Muscle of leg (tissue), 11 donors: ENCODE measurements around the gene MED25. TPM values are rescaled to one million over a fixed set of nuclear protein-coding genes. Genes with fewer than 3 reads are reported as not detected.
A peak's percentile ranks its signal among the peaks of the same experiment; 100 is the strongest.

ENCODE experiments used
- DNase-seq: peaks from one replicate; pipeline ENCODE4 v3.0.0; 2013
- H3K27ac ChIP-seq: one replicate; pipeline ENCODE4 v1.5.1; 2013; ENCODE audit warnings: mild to moderate bottlenecking, low read length, control low read depth
- H3K27me3 ChIP-seq: one replicate; pipeline ENCODE4 v1.6.1; 2013; ENCODE audit warnings: low read length; ENCODE audit not compliant: control insufficient read depth, insufficient read depth
- H3K36me3 ChIP-seq: one replicate; pipeline ENCODE4 v1.6.1; 2013; ENCODE audit warnings: low read length; ENCODE audit not compliant: control insufficient read depth, insufficient read depth
- H3K4me1 ChIP-seq: one replicate; pipeline ENCODE4 v1.6.1; 2013; ENCODE audit warnings: low read length; ENCODE audit not compliant: control insufficient read depth, insufficient read depth
- H3K4me3 ChIP-seq: one replicate; pipeline ENCODE4 v1.5.1; 2013; ENCODE audit warnings: low read length, control low read depth
- H3K9me3 ChIP-seq: replicated peaks from 2 replicates; pipeline ENCODE4 v1.6.1; 2013; ENCODE audit warnings: low read depth, low read length; ENCODE audit not compliant: control insufficient read depth
- WGBS: methylation state at CpG from one replicate; pipeline ENCODE4 v1.1.5; 2013; ENCODE audit warnings: missing lambda C conversion rate; ENCODE audit not compliant: insufficient coverage; 5-methylcytosine and 5-hydroxymethylcytosine counted together
- polyA plus RNA-seq, 8 donors: library from polyadenylated mRNA; unstranded; fragments of 120-200 nt; gene quantifications; one replicate each; pipeline versions ENCODE4 v1.2.1 to v1.2.3, GENCODE V29; 2013; ENCODE audit warnings: inconsistent platforms in 1 of 8, low replicate concordance in 1 of 8; ENCODE audit not compliant: insufficient read length in 8 of 8, insufficient read depth in 1 of 8
- total RNA-seq: library from RNA; stranded (reverse); fragments of 120-200 nt; gene quantifications from one replicate; pipeline ENCODE4 v1.2.4, GENCODE V29; 2013

MED25 gene
- total and polyA plus RNA-seq, 9 donors: 9.6 to 41.0 (median 34.0) TPM

DNA sequence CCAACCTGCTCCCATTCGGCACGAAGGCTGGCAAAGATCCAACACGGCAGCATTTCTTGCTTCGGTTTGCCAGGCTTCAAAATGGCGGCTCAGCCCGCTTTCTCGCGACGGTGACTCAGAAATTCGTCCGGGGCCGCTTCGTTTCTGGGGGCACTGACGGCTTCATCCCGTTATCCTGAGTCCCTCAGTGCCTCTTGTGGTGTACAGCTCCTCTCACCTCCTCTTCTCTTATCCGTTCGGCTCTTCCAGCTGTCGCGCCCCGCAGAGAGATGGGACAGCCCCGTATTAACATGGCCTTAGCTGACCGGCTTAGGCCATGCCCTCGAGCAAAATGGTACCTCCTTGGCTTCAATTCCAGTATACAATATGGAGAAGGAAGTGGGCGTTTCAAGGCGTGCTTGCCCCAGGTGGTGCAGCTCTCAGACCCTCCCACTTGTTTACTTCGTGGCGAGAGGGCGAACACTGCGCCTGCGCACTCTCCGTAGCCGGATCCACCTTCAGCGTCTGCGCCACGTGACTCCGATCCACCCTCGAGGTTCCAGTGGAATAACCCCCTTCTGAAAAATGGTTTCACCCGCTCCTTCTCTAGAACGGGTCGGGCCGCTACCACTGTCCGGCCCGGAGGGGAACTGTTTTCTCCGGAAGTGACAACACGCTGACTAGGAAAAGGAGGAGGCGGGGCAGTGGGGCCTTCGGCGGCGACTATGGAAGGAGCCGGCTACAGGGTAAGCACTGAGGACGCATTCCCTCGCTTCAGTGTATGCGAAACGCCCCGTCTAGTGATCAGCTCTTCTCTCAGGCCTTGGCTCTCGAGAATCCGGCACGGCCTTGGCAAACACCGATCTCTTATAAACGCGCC is 59.2 kb downstream of the MED25 start, which contains the start of the genes AKT1S1 and TBC1D17:
Gene AKT1S1, minus strand, starts transcription at position 336 of the 859 bp plus-strand sequence. CDS start 4,060 bp downstream, outside the sequence.
Gene TBC1D17, plus strand, starts transcription at position 683 of the 859 bp plus-strand sequence. Its CDS starts 22 bp downstream, at position 705.
- no peaks in the 10 kb centered on the region for H3K27me3 ChIP-seq
- WGBS: 0% methylated on average over 51 of the region's 61 CpGs

DNA sequence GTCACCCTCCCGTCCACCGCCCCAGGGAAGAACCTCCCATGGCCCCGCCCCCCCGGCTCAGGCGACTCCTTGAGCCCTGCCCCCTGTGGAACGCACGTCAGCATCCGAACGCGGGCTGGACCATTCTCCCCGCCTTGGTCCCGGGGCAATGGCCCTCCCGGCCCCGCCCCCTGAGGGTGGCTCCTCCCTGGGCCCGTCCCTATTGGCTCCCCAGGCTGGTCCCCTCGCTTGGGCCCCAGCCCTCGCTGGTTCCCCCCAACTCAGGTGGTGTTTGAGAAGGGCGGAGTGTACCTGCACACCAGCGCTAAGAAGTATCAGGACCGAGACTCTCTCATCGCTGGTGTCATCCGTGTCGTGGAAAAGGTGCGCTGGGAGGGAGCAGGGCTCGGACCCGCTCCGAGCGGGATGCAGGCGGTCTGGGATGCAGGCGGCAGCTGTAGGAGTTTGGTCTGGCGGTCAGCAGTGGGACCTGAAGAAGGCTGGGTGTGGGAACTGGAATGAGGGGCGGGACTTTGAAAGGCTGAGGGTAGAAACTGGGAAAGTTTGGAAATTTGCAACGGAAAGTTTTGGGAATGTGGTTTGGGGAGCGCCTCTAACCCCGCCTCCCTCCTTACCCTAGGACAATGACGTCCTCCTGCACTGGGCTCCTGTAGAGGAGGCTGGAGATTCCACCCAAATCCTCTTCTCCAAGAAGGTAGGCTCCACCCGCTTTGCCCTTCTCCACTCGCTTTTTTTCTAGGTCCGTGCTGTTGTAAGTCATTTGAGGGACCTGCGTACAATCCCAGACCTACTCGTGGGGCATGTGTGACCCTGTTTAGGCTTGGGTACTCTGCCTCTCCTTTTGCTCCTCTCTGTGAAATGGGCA is 60.0 kb downstream of the MED25 start:
- 2% methylated on average over 34 of the region's 41 CpGs for WGBS
- H3K4me1 ChIP-seq: peaks cover 24% of the 10 kb centered on the region
- DNase-seq: peak; percentile 99
- H3K36me3 ChIP-seq: peaks cover 55% of the 10 kb centered on the region
- peak overlapping the region; percentile 99 for H3K27ac ChIP-seq
- H3K4me3 ChIP-seq: peak overlapping the region; percentile 87
- no peaks in the 10 kb centered on the region for H3K27me3 ChIP-seq
- H3K9me3 ChIP-seq: no peaks in the 10 kb centered on the region

More for the DNA sequence above, 59.2 kb downstream of the MED25 start, which contains the start of the genes AKT1S1 and TBC1D17:
- Histone ChIP-seq H3K27ac (peak within 1 kb of the TSS; percentile 99), H3K4me1 (peaks cover 24% of the 10 kb centered on the region), H3K4me3 (peak within 1 kb of the TSS; percentile 87), H3K9me3 (no peaks in the 10 kb centered on the region), H3K36me3 (peaks cover 46% of the 10 kb centered on the region)
- DNase-seq: peak; percentile 100

DNA sequence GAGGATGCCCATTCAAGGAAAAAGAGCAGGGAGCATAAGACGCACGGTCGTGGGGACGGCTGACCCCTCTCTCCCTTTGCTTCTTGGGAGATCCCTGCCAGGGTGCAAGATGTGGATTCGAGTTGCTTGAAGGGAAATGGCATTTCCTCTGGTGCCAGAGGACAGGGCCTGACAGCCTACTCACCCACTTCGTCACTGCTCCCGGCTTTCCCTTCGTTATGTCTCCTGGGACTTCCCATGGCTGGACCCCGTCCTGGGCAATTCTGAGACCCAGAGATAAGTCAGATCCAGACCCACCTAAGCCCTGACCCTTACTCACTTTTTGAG is 60.6 kb downstream of the MED25 start:
- Histone ChIP-seq H3K27me3 (no peaks in the 10 kb centered on the region), H3K9me3 (no peaks in the 10 kb centered on the region), H3K4me1 (peaks cover 24% of the 10 kb centered on the region), H3K36me3 (peaks cover 61% of the 10 kb centered on the region), H3K4me3 (no peak overlapping the region), H3K27ac (peak overlapping the region; percentile 99)
- DNase-seq: peak; percentile 52
- 80% methylated on average over 6 of the region's 9 CpGs for WGBS

DNA sequence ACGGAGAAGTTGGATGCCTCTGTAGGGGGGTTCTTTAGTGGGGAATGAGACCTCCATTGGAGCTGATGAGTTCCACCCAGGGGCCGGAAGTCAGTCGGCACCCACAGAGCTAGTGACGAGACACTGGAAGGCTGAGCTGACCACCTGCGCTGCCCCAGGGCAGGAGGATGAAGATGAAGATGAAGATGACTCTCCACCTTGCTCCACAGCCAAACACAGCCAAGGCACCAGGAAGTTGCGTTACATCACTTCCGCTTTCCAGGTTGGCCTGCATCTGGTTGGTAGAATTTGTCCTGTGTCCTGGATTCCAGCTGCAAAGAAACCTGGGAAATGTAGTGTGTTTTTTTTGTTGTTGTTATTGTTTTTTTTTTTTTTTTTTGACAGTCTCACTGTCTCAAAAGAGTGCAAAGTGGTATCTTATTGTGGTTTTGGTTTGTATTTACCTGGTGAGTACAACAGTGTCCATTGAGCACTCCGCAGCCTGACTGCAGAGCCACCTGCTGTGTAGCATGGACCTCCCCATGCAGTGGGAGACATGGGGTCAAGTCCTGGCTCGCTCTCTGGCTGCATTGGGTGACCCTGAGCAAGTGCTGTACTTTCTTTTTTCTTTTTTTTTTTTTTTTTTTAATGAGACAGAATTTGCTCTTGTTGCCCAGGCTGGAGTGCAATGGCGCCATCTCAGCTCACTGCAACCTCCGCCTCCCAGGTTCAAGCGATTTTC is 61.3 kb downstream of the MED25 start:
- Histone ChIP-seq H3K9me3 (no peaks in the 10 kb centered on the region), H3K27ac (no peak overlapping the region), H3K27me3 (no peaks in the 10 kb centered on the region), H3K4me1 (peaks cover 24% of the 10 kb centered on the region), H3K4me3 (no peak overlapping the region), H3K36me3 (peaks cover 61% of the 10 kb centered on the region)
- WGBS: 92% methylated on average over 4 of the region's 12 CpGs
- peak; percentile 55 for DNase-seq

DNA sequence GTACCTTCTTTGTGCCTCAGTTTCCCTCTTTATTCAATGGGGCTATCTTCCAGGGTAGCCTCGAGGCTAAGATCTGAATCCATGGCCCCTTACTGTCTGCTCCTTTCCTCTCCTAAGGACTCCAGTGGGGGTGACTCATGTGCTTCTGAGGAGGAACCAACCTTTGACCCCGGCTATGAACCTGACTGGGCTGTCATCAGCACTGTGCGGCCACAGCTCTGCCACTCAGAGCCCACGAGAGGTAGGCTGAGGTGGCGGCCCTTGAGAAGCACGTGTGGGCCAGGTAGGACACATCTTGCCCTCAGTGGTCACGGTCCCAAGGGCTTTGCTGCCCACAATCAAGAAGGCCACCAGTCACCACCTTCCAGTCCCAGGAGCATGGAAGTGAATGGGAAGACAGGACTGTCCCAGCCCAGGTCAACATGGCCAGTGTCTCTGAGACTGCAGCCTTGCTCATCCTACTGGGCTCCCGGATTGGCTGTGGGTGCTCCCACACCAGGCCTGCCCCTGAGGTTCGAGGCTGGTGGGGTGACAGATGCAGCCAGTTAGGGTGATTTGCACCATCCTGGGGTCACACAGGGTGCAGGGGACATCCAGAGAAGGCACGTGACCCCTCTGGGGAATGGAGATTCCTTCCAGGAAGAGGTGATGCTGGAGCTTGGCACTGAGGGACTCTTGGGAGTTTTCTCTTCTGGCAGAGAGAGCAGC is 62.2 kb downstream of the MED25 start:
- H3K36me3 ChIP-seq: peaks cover 62% of the 10 kb centered on the region
- 91% methylated on average over 10 of the region's 10 CpGs for WGBS
- H3K4me1 ChIP-seq: peaks cover 18% of the 10 kb centered on the region
- H3K9me3 ChIP-seq: no peaks in the 10 kb centered on the region
- H3K4me3 ChIP-seq: no peak overlapping the region
- no peaks in the 10 kb centered on the region for H3K27me3 ChIP-seq
- DNase-seq: no peak
- H3K27ac ChIP-seq: no peak overlapping the region

DNA sequence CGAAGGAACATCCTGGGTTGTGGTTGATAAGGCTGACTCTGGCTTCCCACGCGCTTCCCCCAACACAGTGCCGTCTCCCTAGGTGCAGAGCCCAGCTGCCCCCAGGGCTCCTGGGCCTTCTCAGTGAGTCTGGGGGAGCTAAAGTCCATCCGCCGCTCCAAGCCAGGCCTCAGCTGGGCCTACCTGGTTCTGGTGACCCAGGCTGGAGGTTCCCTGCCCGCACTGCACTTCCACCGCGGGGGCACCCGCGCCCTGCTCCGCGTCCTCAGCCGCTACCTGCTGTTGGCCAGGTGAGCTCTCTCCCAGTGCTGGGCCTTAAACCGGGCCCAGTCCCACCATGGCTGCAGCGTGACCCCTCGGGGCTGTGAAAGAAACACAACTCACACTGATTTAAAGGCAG is 63.1 kb downstream of the MED25 start:
- peaks cover 62% of the 10 kb centered on the region for H3K36me3 ChIP-seq
- no peak for DNase-seq
- no peak overlapping the region for H3K4me3 ChIP-seq
- no peaks in the 10 kb centered on the region for H3K27me3 ChIP-seq
- H3K4me1 ChIP-seq: peaks cover 11% of the 10 kb centered on the region
- H3K27ac ChIP-seq: no peak overlapping the region
- WGBS: 98% methylated on average over 13 of the region's 17 CpGs
- H3K9me3 ChIP-seq: no peaks in the 10 kb centered on the region

DNA sequence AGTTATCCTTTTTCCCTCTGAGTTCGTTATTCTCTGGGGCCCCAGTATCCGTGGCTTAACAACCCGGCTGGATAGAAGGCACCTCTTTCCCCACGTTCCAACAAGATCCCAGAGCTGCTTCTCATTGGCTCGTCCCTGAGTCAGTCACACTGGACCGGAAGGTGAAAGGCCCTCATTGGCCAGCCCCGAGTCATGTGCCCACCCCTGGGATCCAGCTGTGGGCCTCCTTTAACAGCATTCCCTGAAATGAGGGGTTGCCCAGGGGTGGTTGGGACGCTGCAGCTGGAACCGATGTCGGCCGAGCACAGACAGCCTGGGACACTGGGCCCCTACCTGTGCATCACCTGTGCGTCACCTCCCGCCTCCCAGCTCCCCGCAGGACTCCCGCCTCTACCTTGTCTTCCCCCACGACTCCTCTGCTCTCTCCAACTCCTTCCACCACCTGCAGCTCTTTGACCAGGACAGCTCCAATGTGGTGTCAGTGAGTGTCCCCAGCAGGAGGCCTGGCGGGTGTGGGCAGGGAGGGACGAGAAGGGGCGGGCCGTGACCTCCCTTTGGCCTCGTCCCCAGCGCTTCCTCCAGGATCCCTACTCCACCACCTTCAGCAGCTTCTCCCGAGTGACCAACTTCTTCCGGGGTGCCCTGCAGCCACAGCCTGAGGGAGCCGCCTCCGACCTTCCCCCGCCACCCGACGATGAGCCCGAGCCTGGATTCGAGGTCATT is 63.7 kb downstream of the MED25 start:
- Histone ChIP-seq H3K4me1 (peaks cover 11% of the 10 kb centered on the region), H3K9me3 (no peaks in the 10 kb centered on the region), H3K27ac (no peak overlapping the region), H3K4me3 (no peak overlapping the region), H3K36me3 (peaks cover 62% of the 10 kb centered on the region), H3K27me3 (no peaks in the 10 kb centered on the region)
- WGBS: 85% methylated on average over 26 of the region's 31 CpGs
- no peak for DNase-seq

DNA sequence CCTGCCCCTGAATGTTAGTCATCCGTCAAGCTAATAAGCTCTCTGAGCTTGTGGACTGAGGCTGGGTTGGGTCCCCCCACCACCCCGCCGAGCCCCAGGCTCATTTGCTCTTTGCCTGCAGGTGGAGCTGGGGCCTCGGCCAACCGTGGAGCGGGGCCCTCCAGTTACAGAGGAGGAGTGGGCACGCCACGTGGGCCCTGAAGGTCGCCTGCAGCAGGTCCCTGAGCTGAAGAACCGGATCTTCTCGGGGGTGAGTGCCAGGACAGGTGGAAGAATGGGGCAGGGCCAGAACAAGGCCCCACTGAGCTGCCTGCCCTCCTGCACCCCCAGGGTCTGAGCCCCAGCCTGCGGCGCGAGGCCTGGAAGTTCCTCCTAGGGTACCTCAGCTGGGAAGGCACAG is 64.6 kb downstream of the MED25 start:
- H3K36me3 ChIP-seq: peaks cover 65% of the 10 kb centered on the region
- no peak for DNase-seq
- no peak overlapping the region for H3K27ac ChIP-seq
- H3K4me3 ChIP-seq: no peak overlapping the region
- peaks cover 14% of the 10 kb centered on the region for H3K4me1 ChIP-seq
- WGBS: 98% methylated on average over 14 of the region's 14 CpGs
- no peaks in the 10 kb centered on the region for H3K27me3 ChIP-seq
- H3K9me3 ChIP-seq: no peaks in the 10 kb centered on the region

DNA sequence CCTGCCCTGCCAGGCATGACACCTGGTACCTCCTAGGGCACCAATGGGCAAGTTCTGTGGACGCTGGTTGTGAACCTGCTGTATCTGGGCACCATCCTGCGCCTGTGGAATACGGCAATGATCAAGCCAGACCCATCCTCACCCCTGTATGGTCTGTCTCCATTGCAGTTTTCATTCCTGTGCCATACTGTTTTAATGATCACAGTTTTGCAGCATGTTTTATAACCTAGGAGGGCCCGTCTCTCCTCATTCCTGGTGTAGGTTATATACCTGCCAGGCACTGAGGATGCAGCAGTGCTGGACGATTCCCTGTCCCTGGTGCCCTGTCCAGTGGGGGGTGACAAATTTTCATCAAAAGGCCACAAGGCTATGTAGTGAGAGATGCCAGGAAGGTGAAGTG is 65.0 kb downstream of the MED25 start:
- WGBS: 97% methylated on average over 5 of the region's 5 CpGs
- Histone ChIP-seq H3K36me3 (peaks cover 68% of the 10 kb centered on the region), H3K27ac (no peak overlapping the region)

More for the DNA sequence above, 65.0 kb downstream of the MED25 start:
- Histone ChIP-seq H3K4me3 (no peak overlapping the region), H3K9me3 (no peaks in the 10 kb centered on the region), H3K27me3 (no peaks in the 10 kb centered on the region), H3K4me1 (peaks cover 14% of the 10 kb centered on the region)
- DNase-seq: no peak
